ENCODE data around the gene CCDC15.

The CCDC15 gene

GRCh38 chr11:124953753-124954589 is at the start of gene CCDC15:
Gene CCDC15 (plus strand): TSS chr11:124954202. CDS start chr11:124954733, 531 bp downstream.
- DNase-seq (ENCODE audit: low read depth): peak; percentile 93

GRCh38 chr11:124915541-124916369 is 38.2 kb upstream of the CCDC15 start:
- no peak for DNase-seq (ENCODE audit: low read depth)

GRCh38 chr11:124916370-124916710 is 37.7 kb upstream of the CCDC15 start:
- no peak for DNase-seq (ENCODE audit: low read depth)

GRCh38 chr11:124917115-124917637 is 36.8 kb upstream of the CCDC15 start:
- no peak for DNase-seq (ENCODE audit: low read depth)

- DNase-seq (ENCODE audit: low read depth): no peak
Observed at GRCh38 chr11:124918950-124919349, 35.1 kb upstream of the CCDC15 start, which contains the start of gene HEPN1. Gene HEPN1 (plus strand): TSS chr11:124919250.

GRCh38 chr11:124919898-124920297 is 34.1 kb upstream of the CCDC15 start:
- no peak for DNase-seq (ENCODE audit: low read depth)

GRCh38 chr11:124920356-124920755 is 33.6 kb upstream of the CCDC15 start:
- DNase-seq (ENCODE audit: low read depth): no peak

GRCh38 chr11:124920870-124921609 is 33.0 kb upstream of the CCDC15 start:
- DNase-seq (ENCODE audit: low read depth): peak; percentile 61

- no peak for DNase-seq (ENCODE audit: low read depth)
Observed at GRCh38 chr11:124922831-124923230, 31.2 kb upstream of the CCDC15 start.

- DNase-seq (ENCODE audit: low read depth): no peak
Observed at GRCh38 chr11:124923296-124923695, 30.7 kb upstream of the CCDC15 start.

- DNase-seq (ENCODE audit: low read depth): no peak
Observed at GRCh38 chr11:124928942-124929665, 24.9 kb upstream of the CCDC15 start.

GRCh38 chr11:124930799-124931198 is 23.2 kb upstream of the CCDC15 start:
- no peak for DNase-seq (ENCODE audit: low read depth)

- DNase-seq (ENCODE audit: low read depth): no peak
Observed at GRCh38 chr11:124934862-124935547, 19.0 kb upstream of the CCDC15 start.

- no peak for DNase-seq (ENCODE audit: low read depth)
Observed at GRCh38 chr11:124935548-124936514, 18.2 kb upstream of the CCDC15 start, which contains the start of gene HEPACAM. Gene HEPACAM (minus strand): TSS chr11:124936047. CDS start chr11:124936006, 41 bp downstream.

- no peak for DNase-seq (ENCODE audit: low read depth)
Observed at GRCh38 chr11:124937336-124937935, 16.6 kb upstream of the CCDC15 start.

GRCh38 chr11:124938206-124938765 is 15.7 kb upstream of the CCDC15 start:
- no peak for DNase-seq (ENCODE audit: low read depth)

GRCh38 chr11:124938970-124939369 is 15.0 kb upstream of the CCDC15 start:
- no peak for DNase-seq (ENCODE audit: low read depth)

GRCh38 chr11:124941703-124942102 is 12.3 kb upstream of the CCDC15 start:
- no peak for DNase-seq (ENCODE audit: low read depth)

Measured in activated T-helper 9 cell treated with anti-CD3 and anti-CD28 coated beads, Interleukin-2, amount 50 U/mL, for 16 hours (primary cell).